Choroid plexus epithelial cell (primary cell): Measurements from ENCODE around the gene FAM13A.
A peak's percentile ranks its signal among the peaks of the same experiment; 100 is the strongest.
"Not testable (repeated sequence)": the region's sequence is repeated elsewhere in the genome, so short reads cannot be mapped to it uniquely, and the experiment has no call there.

Source experiments
- DNase-seq: peaks from one replicate; pipeline ENCODE4 v3.0.0-alpha.2; 2010; ENCODE audit warnings: low read depth
- H3K4me3 ChIP-seq: 2 replicates; pipeline ENCODE4 v1.5.1; 2011; ENCODE audit warnings: low read depth, mild to moderate bottlenecking, control low read depth, low read length, moderate library complexity
- TF ChIP-seq, protein P1 (sequence below): conservative IDR thresholded peaks from 2 replicates; pipeline ENCODE4 v1.5.1; 2011; ENCODE audit warnings: low read depth, mild to moderate bottlenecking, control low read depth, inconsistent platforms, low read length, moderate library complexity

FAM13A gene

GRCh38 chr4:88999392-88999930, 57.5 kb downstream of the FAM13A start:
- TF ChIP-seq, protein P1, sequence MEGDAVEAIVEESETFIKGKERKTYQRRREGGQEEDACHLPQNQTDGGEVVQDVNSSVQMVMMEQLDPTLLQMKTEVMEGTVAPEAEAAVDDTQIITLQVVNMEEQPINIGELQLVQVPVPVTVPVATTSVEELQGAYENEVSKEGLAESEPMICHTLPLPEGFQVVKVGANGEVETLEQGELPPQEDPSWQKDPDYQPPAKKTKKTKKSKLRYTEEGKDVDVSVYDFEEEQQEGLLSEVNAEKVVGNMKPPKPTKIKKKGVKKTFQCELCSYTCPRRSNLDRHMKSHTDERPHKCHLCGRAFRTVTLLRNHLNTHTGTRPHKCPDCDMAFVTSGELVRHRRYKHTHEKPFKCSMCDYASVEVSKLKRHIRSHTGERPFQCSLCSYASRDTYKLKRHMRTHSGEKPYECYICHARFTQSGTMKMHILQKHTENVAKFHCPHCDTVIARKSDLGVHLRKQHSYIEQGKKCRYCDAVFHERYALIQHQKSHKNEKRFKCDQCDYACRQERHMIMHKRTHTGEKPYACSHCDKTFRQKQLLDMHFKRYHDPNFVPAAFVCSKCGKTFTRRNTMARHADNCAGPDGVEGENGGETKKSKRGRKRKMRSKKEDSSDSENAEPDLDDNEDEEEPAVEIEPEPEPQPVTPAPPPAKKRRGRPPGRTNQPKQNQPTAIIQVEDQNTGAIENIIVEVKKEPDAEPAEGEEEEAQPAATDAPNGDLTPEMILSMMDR = no peak
- H3K4me3 ChIP-seq = no peak overlapping the region
- no peak for DNase-seq

DNA sequence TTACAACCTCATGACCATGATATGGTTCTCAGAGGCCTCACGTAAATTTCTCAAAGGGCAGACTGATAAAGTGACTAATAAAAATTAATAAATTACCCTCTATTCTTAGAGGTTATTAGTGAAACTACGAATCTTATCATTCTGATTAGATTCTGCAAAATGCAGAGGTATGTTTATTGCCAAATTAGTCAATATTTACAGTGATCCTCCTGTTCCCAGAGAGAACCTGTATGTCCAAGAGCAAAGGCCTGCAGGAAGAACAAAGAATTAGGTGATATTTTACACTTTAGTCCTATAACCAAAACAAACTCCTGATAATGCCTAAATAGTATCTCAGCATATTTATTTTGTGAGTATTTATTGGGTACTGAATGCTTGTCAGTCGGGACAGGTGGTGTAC, 58.1 kb downstream of the FAM13A start:
- H3K4me3 ChIP-seq = no peak overlapping the region
- TF ChIP-seq, protein P1 = no peak
- DNase-seq = no peak

GRCh38 chr4:88998001-88998400, 59.0 kb downstream of the FAM13A start:
- TF ChIP-seq, protein P1 = no peak
- DNase-seq = no peak
- H3K4me3 ChIP-seq = no peak overlapping the region

GRCh38 chr4:88995874-88996273, 61.1 kb downstream of the FAM13A start:
- no peak overlapping the region for H3K4me3 ChIP-seq
- DNase-seq = no peak
- TF ChIP-seq, protein P1 = no peak

GRCh38 chr4:88995257-88995656, 61.7 kb downstream of the FAM13A start:
- not testable (repeated sequence) for H3K4me3 ChIP-seq, DNase-seq

DNA sequence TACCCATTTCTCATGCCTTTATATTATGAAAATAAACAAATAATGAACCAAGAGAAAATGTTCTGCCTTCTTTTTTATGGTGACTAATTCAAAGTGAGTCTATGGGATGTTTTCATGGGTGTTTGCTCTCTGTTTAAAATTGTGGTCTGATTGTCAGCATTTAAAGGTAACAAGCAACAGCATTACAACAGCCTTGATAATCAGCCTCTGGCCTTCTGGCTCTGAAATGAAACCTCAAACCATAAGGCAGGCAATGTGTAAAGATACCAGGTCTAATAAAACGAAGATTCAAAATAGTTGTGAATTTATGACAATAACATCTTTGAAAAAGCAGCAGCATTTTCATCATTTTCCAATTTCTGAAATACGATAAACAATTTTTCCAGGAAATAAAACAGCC, 63.7 kb downstream of the FAM13A start:
- TF ChIP-seq, protein P1 = no peak
- DNase-seq = no peak
- no peak overlapping the region for H3K4me3 ChIP-seq

GRCh38 chr4:88991746-88992145, 65.2 kb downstream of the FAM13A start:
- TF ChIP-seq, protein P1 = no peak

More at GRCh38 chr4:88991746-88992145, 65.2 kb downstream of the FAM13A start:
- H3K4me3 ChIP-seq = no peak overlapping the region
- DNase-seq = peak; percentile 33
